Mesothelial cell of epicardium (in vitro differentiated cells): ENCODE measurements around the gene PDE6A. TPM values are rescaled to one million over a fixed set of nuclear protein-coding genes. Genes with fewer than 3 reads are reported as not detected.

ENCODE experiments used
- DNase-seq, 2 experiments: peaks; one replicate each; pipeline ENCODE4 v3.0.0; 2021; ENCODE audit warnings: low spot score in 2 of 2; ENCODE audit not compliant: unreplicated experiment in 2 of 2
- H3K27ac Mint-ChIP-seq: 2 replicates; pipeline ENCODE4 v1.8.0; 2021; ENCODE audit warnings: mixed read lengths
- H3K27me3 Mint-ChIP-seq: 2 replicates; pipeline ENCODE4 v1.8.0; 2021; ENCODE audit warnings: low read depth, mixed read lengths
- H3K36me3 Mint-ChIP-seq: 2 replicates; pipeline ENCODE4 v1.8.0; 2021; ENCODE audit warnings: mixed read lengths
- H3K4me1 Mint-ChIP-seq: 2 replicates; pipeline ENCODE4 v1.8.0; 2021; ENCODE audit warnings: mixed read lengths
- H3K4me3 Mint-ChIP-seq: 2 replicates; pipeline ENCODE4 v1.8.0; 2021; ENCODE audit warnings: mild to moderate bottlenecking, moderate library complexity, mixed read lengths
- H3K9me3 Mint-ChIP-seq: 2 replicates; pipeline ENCODE4 v1.8.0; 2021; ENCODE audit warnings: mixed read lengths
- total RNA-seq: library from RNA; stranded (reverse); gene quantifications from 3 replicates; pipeline ENCODE4 v1.2.1, GENCODE V29; 2021
- TF ChIP-seq, protein P1 (sequence below): fragments of 200-600 bp; sonication (generic); IDR thresholded peaks from one replicate; pipeline ENCODE4 v1.5.0; 2021; ENCODE audit warnings: antibody characterized with exemption; ENCODE audit not compliant: unreplicated experiment

The PDE6A gene
- total RNA-seq, 1 donor from 2014 or later = 0.18 TPM

- Mint-ChIP-seq H3K4me1 (peaks cover 69% of the 10 kb centered on the region), H3K27ac (peak overlapping the region; percentile 76), H3K27me3 (no peaks in the 10 kb centered on the region), H3K9me3 (no peaks in the 10 kb centered on the region), H3K36me3 (no peaks in the 10 kb centered on the region), H3K4me3 (no peak overlapping the region)
- TF ChIP-seq, protein P1, sequence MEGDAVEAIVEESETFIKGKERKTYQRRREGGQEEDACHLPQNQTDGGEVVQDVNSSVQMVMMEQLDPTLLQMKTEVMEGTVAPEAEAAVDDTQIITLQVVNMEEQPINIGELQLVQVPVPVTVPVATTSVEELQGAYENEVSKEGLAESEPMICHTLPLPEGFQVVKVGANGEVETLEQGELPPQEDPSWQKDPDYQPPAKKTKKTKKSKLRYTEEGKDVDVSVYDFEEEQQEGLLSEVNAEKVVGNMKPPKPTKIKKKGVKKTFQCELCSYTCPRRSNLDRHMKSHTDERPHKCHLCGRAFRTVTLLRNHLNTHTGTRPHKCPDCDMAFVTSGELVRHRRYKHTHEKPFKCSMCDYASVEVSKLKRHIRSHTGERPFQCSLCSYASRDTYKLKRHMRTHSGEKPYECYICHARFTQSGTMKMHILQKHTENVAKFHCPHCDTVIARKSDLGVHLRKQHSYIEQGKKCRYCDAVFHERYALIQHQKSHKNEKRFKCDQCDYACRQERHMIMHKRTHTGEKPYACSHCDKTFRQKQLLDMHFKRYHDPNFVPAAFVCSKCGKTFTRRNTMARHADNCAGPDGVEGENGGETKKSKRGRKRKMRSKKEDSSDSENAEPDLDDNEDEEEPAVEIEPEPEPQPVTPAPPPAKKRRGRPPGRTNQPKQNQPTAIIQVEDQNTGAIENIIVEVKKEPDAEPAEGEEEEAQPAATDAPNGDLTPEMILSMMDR = no peak
- no peak for DNase-seq
Measured at GRCh38 chr5:149938279-149938678, 6.3 kb downstream of the PDE6A start.

GRCh38 chr5:149937610-149938009 lies 7.0 kb downstream of the PDE6A start:
- Mint-ChIP-seq H3K27ac (peak overlapping the region; percentile 76), H3K36me3 (no peaks in the 10 kb centered on the region), H3K4me3 (no peak overlapping the region), H3K27me3 (no peaks in the 10 kb centered on the region), H3K9me3 (no peaks in the 10 kb centered on the region), H3K4me1 (peaks cover 62% of the 10 kb centered on the region)
- no peak for DNase-seq
- TF ChIP-seq, protein P1 = no peak

GRCh38 chr5:149936700-149937091 lies 7.9 kb downstream of the PDE6A start:
- no peak overlapping the region for H3K27ac Mint-ChIP-seq

GRCh38 chr5:149936044-149936699 lies 8.4 kb downstream of the PDE6A start:
- no peak overlapping the region for H3K27ac Mint-ChIP-seq
- peaks cover 49% of the 10 kb centered on the region for H3K4me1 Mint-ChIP-seq
- no peaks in the 10 kb centered on the region for H3K9me3 Mint-ChIP-seq
- H3K27me3 Mint-ChIP-seq = no peaks in the 10 kb centered on the region
- TF ChIP-seq, protein P1 = no peak
- H3K4me3 Mint-ChIP-seq = no peak overlapping the region
- H3K36me3 Mint-ChIP-seq = no peaks in the 10 kb centered on the region
- no peak for DNase-seq

More at GRCh38 chr5:149936700-149937091, 7.9 kb downstream of the PDE6A start:
- Mint-ChIP-seq H3K9me3 (no peaks in the 10 kb centered on the region), H3K4me1 (peaks cover 54% of the 10 kb centered on the region), H3K27me3 (no peaks in the 10 kb centered on the region), H3K4me3 (no peak overlapping the region), H3K36me3 (no peaks in the 10 kb centered on the region)
- TF ChIP-seq, protein P1 = no peak
- no peak for DNase-seq

GRCh38 chr5:149935431-149935901 lies 9.1 kb downstream of the PDE6A start:
- TF ChIP-seq, protein P1 = no peak
- no peak for DNase-seq
- Mint-ChIP-seq H3K9me3 (no peaks in the 10 kb centered on the region), H3K36me3 (no peaks in the 10 kb centered on the region), H3K27me3 (no peaks in the 10 kb centered on the region), H3K4me3 (no peak overlapping the region), H3K4me1 (peaks cover 50% of the 10 kb centered on the region), H3K27ac (peak overlapping the region; percentile 51)
